Measurements from ENCODE around the gene ZNF783. TPM values are rescaled to one million over a fixed set of nuclear protein-coding genes. Genes with fewer than 3 reads are reported as not detected.
"Not testable (repeated sequence)": the region's sequence is repeated elsewhere in the genome, so short reads cannot be mapped to it uniquely, and the experiment has no call there.

Gene ZNF783
- total RNA-seq, 1 experiment from 2014 or later, result 6.2 TPM

- Histone ChIP-seq H3K27me3 (no peaks in the 10 kb centered on the region), H3K9me3 (no peaks in the 10 kb centered on the region), H3K4me3 (peak overlapping the region; percentile 65), H3K36me3 (peaks cover 6% of the 10 kb centered on the region)
- DNase-seq, result peak; percentile 39
These were observed 624 bp upstream of the ZNF783 start for GRCh38 chr7:149261316-149261828.

- Histone ChIP-seq H3K9me3 (no peaks in the 10 kb centered on the region), H3K36me3 (peaks cover 16% of the 10 kb centered on the region), H3K4me3 (no peak overlapping the region), H3K27me3 (no peaks in the 10 kb centered on the region)
- DNase-seq, result no peak
These were observed 4.5 kb downstream of the ZNF783 start for GRCh38 chr7:149266451-149266850.

- no peak overlapping the region for H3K4me3 ChIP-seq
- DNase-seq, result no peak
- peaks cover 20% of the 10 kb centered on the region for H3K36me3 ChIP-seq
- H3K9me3 ChIP-seq, result no peaks in the 10 kb centered on the region
- no peaks in the 10 kb centered on the region for H3K27me3 ChIP-seq
These were observed 5.7 kb downstream of the ZNF783 start for GRCh38 chr7:149267733-149268132.

- not testable (repeated sequence) for H3K9me3 ChIP-seq, H3K27me3 ChIP-seq, DNase-seq, H3K4me3 ChIP-seq
- H3K36me3 ChIP-seq, result peaks cover 19% of the 10 kb centered on the region
These were observed 12.4 kb downstream of the ZNF783 start for GRCh38 chr7:149274424-149274823.

GRCh38 chr7:149277871-149278270, 15.9 kb downstream of the ZNF783 start:
- no peaks in the 10 kb centered on the region for H3K27me3 ChIP-seq
- H3K36me3 ChIP-seq, result peaks cover 12% of the 10 kb centered on the region
- DNase-seq, result no peak
- no peaks in the 10 kb centered on the region for H3K9me3 ChIP-seq
- H3K4me3 ChIP-seq, result no peak overlapping the region

GRCh38 chr7:149278396-149278795, 16.4 kb downstream of the ZNF783 start:
- Histone ChIP-seq H3K9me3 (no peaks in the 10 kb centered on the region), H3K27me3 (no peaks in the 10 kb centered on the region), H3K4me3 (no peak overlapping the region), H3K36me3 (peaks cover 8% of the 10 kb centered on the region)
- DNase-seq, result no peak

GRCh38 chr7:149279111-149279743, 17.2 kb downstream of the ZNF783 start:
- Histone ChIP-seq H3K27me3 (no peaks in the 10 kb centered on the region), H3K36me3 (peaks cover 8% of the 10 kb centered on the region), H3K4me3 (no peak overlapping the region), H3K9me3 (no peaks in the 10 kb centered on the region)
- no peak for DNase-seq

- no peak overlapping the region for H3K4me3 ChIP-seq
- H3K9me3 ChIP-seq, result no peaks in the 10 kb centered on the region
- H3K36me3 ChIP-seq, result peaks cover 8% of the 10 kb centered on the region
- H3K27me3 ChIP-seq, result no peaks in the 10 kb centered on the region
- DNase-seq, result no peak
These were observed 18.2 kb downstream of the ZNF783 start for GRCh38 chr7:149280151-149280550.

GRCh38 chr7:149280661-149281507, 18.9 kb downstream of the ZNF783 start:
- DNase-seq, result no peak
- H3K36me3 ChIP-seq, result peaks cover 7% of the 10 kb centered on the region
- H3K4me3 ChIP-seq, result no peak overlapping the region
- no peaks in the 10 kb centered on the region for H3K9me3 ChIP-seq
- no peaks in the 10 kb centered on the region for H3K27me3 ChIP-seq

GRCh38 chr7:149281508-149282330, 19.7 kb downstream of the ZNF783 start:
- DNase-seq, result no peak
- no peaks in the 10 kb centered on the region for H3K9me3 ChIP-seq

GRCh38 chr7:149282331-149282655, 20.3 kb downstream of the ZNF783 start:
- Histone ChIP-seq H3K27me3 (no peaks in the 10 kb centered on the region), H3K9me3 (no peaks in the 10 kb centered on the region), H3K4me3 (no peak overlapping the region), H3K36me3 (peaks cover under 1% of the 10 kb centered on the region)
- DNase-seq, result no peak

More at GRCh38 chr7:149281508-149282330, 19.7 kb downstream of the ZNF783 start:
- H3K4me3 ChIP-seq, result no peak overlapping the region
- no peaks in the 10 kb centered on the region for H3K27me3 ChIP-seq
- H3K36me3 ChIP-seq, result peaks cover 5% of the 10 kb centered on the region

GRCh38 chr7:149283321-149283720, 21.3 kb downstream of the ZNF783 start:
- H3K9me3 ChIP-seq, result no peaks in the 10 kb centered on the region
- no peaks in the 10 kb centered on the region for H3K27me3 ChIP-seq
- no peaks in the 10 kb centered on the region; the same call in 1 of the 2 replicates for H3K36me3 ChIP-seq
- H3K4me3 ChIP-seq, result no peak overlapping the region
- DNase-seq, result no peak

- Histone ChIP-seq H3K36me3 (0 out of 2 replicates have a peak, but pooled peaks cover under 1% of the 10 kb centered on the region), H3K9me3 (no peaks in the 10 kb centered on the region), H3K27me3 (no peaks in the 10 kb centered on the region), H3K4me3 (no peak overlapping the region)
- DNase-seq, result no peak
These were observed 22.3 kb downstream of the ZNF783 start for GRCh38 chr7:149284343-149284742.

GRCh38 chr7:149284850-149285585, 23.0 kb downstream of the ZNF783 start:
- H3K36me3 ChIP-seq, result 0 out of 2 replicates have a peak, but pooled peaks cover 4% of the 10 kb centered on the region
- no peak for DNase-seq

GRCh38 chr7:149285603-149286002, 23.6 kb downstream of the ZNF783 start:
- no peak overlapping the region for H3K4me3 ChIP-seq
- no peaks in the 10 kb centered on the region for H3K27me3 ChIP-seq
- H3K36me3 ChIP-seq, result 0 out of 2 replicates have a peak, but pooled peaks cover 4% of the 10 kb centered on the region
- DNase-seq, result no peak
- no peaks in the 10 kb centered on the region for H3K9me3 ChIP-seq

More at GRCh38 chr7:149284850-149285585, 23.0 kb downstream of the ZNF783 start:
- no peak overlapping the region for H3K4me3 ChIP-seq
- H3K9me3 ChIP-seq, result no peaks in the 10 kb centered on the region
- H3K27me3 ChIP-seq, result no peaks in the 10 kb centered on the region

- H3K36me3 ChIP-seq, result peaks cover 4% of the 10 kb centered on the region; the same call in 1 of the 2 replicates
- DNase-seq, result peak; percentile 38
- H3K9me3 ChIP-seq, result no peaks in the 10 kb centered on the region
- H3K4me3 ChIP-seq, result no peak overlapping the region
- no peaks in the 10 kb centered on the region for H3K27me3 ChIP-seq
These were observed 24.9 kb downstream of the ZNF783 start for GRCh38 chr7:149286811-149287400.

Data from MG63 (cell line).